H1 (cell line): ENCODE data around the gene KIAA1614. TPM values are rescaled to one million over a fixed set of nuclear protein-coding genes. Genes with fewer than 3 reads are reported as not detected.

ENCODE experiments used
- CEBPB ChIP-seq: IDR thresholded peaks from 2 replicates; pipeline ENCODE4 v1.6.1; 2012; ENCODE audit warnings: low read depth, low read length
- CHD7 ChIP-seq: fragments of 300-600 bp; sonication (generic); IDR thresholded peaks from 2 replicates; pipeline ENCODE4 v1.7.1; 2012; ENCODE audit warnings: low read length, moderate library complexity, mild to moderate bottlenecking, inconsistent platforms; ENCODE audit not compliant: insufficient replicate concordance
- E2F6 ChIP-seq: IDR thresholded peaks from 2 replicates; pipeline ENCODE4 v1.6.1; 2012; ENCODE audit warnings: inconsistent platforms
- HDAC6 ChIP-seq: IDR thresholded peaks from one replicate; pipeline ENCODE4 v1.7.1; 2012; ENCODE audit warnings: low read depth, mild to moderate bottlenecking, inconsistent platforms, low read length, moderate library complexity
- POLR2A ChIP-seq, 2 experiments: IDR thresholded peaks; 1 replicate in 1 of 2; 2 replicates in 1 of 2; pipeline ENCODE4 v1.6.1; 2011; ENCODE audit warnings: low read depth in 2 of 2, low read length in 2 of 2, mild to moderate bottlenecking in 2 of 2; ENCODE audit errors: control extremely low read depth in 1 of 2
- SIRT6 ChIP-seq: IDR thresholded peaks from one replicate; pipeline ENCODE4 v1.7.1; 2012; ENCODE audit warnings: low read length, inconsistent platforms
- SIX5 ChIP-seq: IDR thresholded peaks from 2 replicates; pipeline ENCODE4 v1.6.1; 2011; ENCODE audit warnings: mild to moderate bottlenecking, low read depth, low read length
- USF2 ChIP-seq: IDR thresholded peaks from 2 replicates; pipeline ENCODE4 v1.6.1; 2011; ENCODE audit warnings: low read length, improper control_type of control experiment
- polyA plus RNA-seq, 7 experiments: library from polyadenylated mRNA; depleted of rRNA in 3 of 7; stranded (reverse) in 5 of 7; unstranded in 2 of 7; fragments of >200 nt in 5 of 7; fragments of 200-250 nt in 2 of 7; gene quantifications; 1 replicate in 5 of 7; 2 replicates in 1 of 7; 4 replicates in 1 of 7; pipeline versions ENCODE4 v1.2.1 to v1.2.3, GENCODE V29; 2011 to 2013; ENCODE audit warnings: missing spikeins in 2 of 7, mixed read lengths in 2 of 7
- total RNA-seq: library from RNA; stranded (reverse); fragmentation: NEBNext Ultra II Directional; extraction: Animal tissue kit (Norgen Biotek cat#: 25700); gene quantifications from 2 replicates; pipeline ENCODE4 v1.2.1, GENCODE V29; 2021

Gene KIAA1614
- total and polyA plus RNA-seq, 2 of the 8 experiments (the other 6 are each of a cell fraction or from before 2014, with no cell fraction given), result 1.3 to 3.1 TPM

GRCh38 chr1:180899262-180899661, 13.4 kb upstream of the KIAA1614 start (continued):
- TF ChIP-seq CHD7, result no peak
- no peak for TF ChIP-seq SIRT6
- no peak for TF ChIP-seq HDAC6
- TF ChIP-seq SIX5, result no peak
- no peak for TF ChIP-seq USF2
- no peak for TF ChIP-seq E2F6
- no peak for TF ChIP-seq POLR2A (IDR thresholded peaks at IDR 0.05; ENCODE audit: control extremely low read depth in 1 of 2, low read depth in 2 of 2, low read length in 2 of 2)
- no peak for TF ChIP-seq CEBPB
